ENCODE results near the gene SAG.
"Not testable (repeated sequence)": the region's sequence is repeated elsewhere in the genome, so short reads cannot be mapped to it uniquely, and the experiment has no call there.

SAG gene

DNA sequence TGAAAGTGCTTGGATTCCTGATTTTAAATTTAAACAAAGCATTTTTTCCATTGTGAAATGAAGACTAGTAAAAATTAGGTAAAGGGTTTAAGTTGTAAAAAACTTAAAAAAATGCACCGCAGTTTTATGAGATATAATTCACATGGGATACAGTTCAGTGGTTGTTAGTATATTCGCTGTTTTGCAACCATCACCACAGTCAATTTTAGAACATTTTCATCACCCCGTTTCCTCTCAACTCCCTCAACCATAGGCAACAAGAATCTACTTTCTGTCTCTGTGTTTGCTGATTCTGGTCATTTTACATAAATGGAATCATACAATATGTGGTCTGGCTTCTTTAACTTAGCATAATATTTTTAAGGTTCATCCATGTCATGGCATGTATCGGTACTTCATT lies 50.7 kb downstream of the SAG start:
- DNase-seq, result no peak

DNA sequence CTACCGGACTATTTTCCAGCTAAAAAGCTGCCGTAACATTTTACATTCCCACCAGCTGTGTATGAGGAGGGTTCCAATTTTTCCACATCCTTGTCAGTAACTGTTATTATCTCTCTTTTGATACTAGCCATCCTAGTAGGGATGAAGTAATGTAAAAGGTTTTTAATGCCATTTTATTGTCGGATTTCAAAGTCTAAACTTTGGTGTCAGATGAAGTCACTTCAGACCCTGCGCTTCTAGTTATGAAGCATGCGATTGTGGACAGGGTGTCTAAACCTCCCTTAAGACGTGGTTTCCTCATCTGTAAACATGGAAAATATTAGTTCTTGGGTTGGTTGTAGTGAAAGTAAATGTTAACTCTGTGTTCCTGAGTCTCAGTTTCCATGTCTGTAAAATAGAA lies 51.3 kb downstream of the SAG start:
- DNase-seq, result no peak

DNA sequence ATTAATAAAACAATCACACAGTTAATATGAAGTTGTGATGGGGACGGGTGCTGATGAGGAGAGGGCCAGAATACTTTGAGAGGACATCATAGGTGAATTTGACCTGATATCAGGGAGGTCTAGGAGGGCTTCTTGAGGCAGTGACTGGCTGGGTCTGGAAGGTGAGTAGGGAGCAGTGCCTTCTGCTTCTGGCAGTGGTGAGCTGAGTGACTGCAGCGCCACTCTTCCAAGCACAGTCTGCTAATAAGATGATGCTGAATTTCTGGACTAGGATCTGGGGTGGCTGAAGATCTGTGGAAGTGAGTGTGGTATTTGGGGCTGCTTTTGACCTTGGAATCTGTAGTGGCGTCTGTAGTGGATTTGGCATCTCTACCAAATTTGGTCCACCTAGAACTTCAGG lies 52.2 kb downstream of the SAG start:
- DNase-seq, result no peak

DNA sequence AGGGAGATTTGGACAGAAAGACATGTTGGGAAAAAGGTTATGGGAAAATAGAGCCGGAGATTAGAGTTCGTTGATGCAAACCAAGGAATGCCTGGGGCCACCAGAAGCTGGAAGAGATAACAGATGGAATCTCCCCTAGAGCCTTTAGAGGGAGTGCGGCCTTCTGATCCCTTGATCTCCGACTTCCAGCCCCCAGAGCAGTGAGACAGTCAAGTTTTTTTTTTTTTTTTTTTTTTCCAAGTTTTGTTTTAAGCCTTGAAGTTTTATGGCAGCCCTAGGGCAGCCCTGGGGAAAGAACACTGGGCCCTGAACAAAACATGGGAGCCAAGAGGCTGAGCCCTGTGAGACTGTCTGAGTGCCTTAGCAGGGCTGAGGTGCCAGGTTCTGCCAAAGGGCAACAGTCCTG lies 53.2 kb downstream of the SAG start:
- no peak for DNase-seq

DNA sequence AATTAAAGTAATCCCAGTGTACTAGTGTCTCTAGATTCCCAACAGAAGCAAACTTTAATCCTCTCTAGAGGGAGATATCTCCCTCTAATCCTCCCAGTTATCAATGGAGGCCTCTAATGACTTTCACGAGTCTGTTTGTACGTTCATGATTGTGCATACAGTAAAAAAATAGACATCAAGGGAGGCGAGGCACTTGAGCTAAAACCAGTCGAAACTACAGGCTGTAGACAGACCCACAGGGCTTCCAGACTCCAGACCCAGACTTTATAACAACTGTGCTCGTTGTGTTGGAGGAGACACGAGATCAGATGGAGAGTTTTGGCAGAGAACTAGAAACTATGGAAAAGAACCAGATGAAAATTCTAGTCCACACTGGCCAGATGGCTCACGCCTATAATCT lies 53.7 kb downstream of the SAG start:
- no peak for DNase-seq

DNA sequence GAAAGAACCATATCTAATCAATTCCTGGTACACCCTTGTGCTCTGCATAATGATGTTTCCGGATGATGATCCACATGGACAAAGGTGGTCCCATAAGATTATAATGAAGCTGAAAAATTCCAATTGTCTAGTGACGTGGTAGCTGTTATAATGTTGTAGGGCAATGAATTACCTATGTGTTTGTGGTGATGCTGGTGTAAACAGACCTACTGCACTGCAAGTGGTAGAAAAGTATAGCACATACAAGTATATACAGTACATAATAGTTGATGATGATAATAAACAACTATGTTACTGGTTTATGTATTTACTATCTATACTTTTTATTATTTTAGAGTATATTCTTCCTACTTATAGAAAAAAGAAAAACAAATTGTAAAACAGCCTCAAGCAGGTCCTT lies 55.1 kb downstream of the SAG start:
- no peak for DNase-seq

DNA sequence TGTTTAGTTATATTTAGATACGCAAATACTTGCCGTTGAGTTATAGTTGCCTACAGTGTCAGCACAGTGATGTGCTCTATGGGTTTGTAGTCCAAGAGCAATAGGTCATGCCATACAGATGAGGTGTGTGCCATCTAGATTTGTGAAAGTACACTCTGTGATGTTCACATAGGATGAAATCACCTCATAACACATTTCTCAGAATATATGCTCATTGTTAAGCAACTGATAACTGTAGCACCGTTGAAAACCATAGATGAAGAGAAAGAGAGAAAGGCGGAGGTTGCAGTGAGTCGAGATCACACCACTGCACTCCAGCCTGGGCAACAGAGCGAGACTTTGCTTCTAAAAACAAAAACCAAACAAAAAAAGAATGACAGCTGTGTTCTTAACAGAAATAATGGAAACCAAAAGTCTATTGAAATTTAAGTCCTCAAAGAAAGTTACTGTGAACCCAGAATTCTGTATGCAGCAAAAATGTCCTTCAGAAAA lies 56.2 kb downstream of the SAG start:
- DNase-seq, result no peak

DNA sequence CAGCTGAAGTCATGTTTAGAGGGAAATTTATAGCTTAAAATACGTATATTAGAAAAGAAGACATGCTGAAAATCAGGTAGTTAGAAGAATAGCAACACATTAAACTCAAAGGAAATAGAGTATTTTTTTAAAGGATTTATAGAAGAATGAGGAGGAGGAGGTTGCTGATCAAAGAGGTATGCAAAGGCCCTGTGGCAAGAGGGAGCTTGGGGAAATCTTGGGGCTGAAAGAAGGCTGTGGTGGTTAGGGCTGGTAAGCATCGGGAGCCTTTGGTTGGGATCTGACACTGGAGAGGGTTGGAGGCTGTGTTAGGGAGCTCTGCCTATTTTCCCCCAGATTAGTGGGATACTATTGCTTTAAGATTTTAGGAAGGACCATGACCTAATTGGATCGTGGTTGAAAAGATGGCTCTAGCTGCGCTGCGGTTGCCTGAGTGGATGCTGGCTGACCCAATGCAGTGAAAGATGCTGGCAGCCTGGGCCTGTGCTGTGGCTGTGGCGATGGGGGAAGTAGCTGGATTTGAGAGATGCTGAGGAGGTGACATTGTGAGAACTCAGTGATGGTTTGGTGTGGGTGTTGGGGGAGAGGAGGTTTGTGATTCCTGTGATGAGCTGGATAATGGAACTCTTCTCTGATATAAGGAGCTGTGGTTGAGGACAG lies 58.4 kb downstream of the SAG start:
- no peak for DNase-seq

DNA sequence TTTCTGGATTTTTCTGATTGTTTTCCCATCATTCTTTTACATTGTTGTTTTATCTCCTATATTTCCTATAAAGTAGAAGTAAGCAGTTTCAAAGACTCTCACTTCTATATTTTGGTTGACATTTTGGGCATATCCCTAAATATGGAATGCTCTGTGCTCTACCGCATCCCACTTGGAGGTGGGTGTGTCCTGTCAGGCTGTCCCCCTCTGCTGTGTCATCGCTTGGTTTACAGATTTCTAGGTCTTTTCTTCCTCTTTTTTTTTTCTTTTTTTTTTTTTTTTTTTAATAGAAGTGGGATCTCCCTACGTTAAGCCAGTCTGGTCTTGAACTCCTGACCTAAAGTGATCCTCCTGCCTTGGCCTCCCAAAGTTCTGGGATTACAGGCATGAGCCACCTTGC lies 60.0 kb downstream of the SAG start:
- DNase-seq, result no peak

DNA sequence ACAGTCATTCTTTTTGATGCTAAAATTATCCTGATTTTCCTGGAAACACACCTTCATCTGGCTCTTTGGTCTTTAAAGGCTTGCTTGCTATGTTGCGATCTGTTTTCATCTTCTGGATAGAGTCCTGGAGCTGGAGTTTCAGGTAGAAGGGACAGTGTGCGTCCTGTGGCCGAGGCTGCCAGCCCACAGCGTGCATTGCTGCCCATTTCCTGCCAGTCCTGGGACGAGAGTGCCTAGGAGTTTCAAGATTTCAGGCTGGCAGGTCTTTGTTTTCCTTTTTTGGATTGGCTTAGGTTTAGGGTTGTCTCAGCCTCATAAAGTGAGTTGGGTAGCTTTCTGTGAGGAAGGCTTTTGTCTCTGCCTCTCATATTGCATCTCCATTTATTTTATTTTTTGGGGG lies 61.1 kb downstream of the SAG start:
- no peak for DNase-seq

DNA sequence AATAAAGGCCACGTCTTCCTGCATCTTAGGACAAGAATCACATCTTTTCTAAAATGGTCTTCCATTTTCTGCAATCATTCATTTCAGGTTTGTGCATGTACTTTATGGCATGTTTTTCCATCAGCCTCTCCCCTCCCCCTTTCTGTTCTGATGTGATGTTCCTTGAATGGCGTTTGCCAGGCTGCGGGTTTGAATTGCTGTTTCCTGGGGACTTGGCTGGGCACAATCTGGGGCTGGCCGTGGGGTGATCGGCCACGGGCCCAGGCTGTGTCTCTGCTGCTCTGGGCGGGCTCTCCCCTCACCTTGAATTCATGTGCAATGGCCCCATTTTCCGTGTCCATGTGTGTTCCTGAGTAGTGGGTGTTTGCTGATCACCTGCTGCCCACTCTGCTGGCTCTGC lies 61.8 kb downstream of the SAG start:
- DNase-seq, result no peak

DNA sequence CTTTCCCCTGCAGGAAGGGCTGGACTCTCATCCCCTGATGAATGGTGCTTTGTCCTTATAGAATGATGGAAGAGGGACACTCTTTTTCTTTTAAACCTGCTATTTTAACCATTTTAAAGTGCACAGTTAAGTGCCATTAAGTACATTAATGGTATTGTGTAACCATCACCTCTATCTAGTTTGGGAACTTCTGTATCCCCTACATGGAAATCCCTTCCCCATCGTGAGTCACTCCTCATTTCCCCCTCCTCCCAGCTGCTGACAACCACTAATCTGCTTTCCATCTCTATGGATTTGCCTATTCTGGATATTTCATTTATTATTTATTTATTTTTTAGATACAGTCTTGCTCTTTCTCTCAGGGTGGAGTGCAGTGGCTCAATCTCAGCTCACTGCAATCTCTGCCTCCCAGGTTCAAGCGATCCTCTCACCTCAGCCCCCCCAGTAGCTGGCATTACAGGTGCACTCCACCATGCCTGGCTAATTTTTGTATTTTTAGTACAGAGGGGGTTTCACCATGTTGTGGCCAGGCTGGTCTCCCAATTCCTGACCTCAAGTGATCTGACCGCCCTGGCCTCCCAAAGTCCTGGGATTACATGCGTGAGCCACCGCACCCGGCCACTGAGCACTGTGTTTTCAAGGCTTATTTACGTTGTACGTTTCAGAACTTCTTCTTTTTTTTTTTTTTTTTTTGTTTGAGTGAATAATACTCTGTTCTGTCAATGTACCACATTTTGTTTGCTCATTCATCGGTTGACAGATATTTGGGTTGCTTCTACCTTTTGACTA lies 62.5 kb downstream of the SAG start:
- no peak for DNase-seq

DNA sequence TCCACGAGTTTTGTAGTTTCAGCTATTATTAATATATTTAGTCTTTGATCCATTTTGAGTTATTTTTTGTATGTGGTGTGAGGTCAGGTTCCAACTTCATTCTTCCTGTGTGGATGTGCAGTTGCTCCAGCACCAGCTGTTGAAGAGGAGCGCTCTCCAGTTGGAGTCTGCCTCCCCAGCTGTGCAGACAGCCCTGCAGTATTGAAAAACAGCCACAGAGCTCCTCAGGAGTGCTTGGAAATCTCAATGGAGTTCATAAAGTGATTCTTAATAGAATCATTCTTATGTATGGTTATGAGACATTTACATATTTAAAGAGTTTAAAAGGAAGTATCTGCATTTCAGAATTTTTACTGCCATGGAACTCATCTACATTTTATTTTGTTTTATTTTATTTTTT lies 64.0 kb downstream of the SAG start:
- DNase-seq, result no peak

DNA sequence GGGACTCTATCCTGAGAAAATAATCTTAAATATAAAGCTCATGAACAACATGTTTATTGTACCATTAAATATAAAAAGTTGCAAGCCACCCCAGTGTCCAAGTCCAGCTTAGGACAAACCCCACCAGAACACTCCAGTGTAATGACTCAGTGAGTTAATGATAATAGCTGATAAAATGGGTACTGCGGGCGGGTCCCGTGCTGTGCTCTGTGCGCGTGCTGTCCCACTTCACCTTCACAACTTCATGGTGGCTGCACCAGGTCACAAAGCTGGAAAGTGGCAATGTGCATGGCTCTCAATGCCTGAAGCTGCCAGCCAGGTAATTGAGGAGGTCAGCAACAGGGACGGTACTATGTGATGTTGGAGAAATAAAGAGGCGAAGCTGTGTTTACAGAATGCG lies 65.2 kb downstream of the SAG start:
- no peak for DNase-seq

DNA sequence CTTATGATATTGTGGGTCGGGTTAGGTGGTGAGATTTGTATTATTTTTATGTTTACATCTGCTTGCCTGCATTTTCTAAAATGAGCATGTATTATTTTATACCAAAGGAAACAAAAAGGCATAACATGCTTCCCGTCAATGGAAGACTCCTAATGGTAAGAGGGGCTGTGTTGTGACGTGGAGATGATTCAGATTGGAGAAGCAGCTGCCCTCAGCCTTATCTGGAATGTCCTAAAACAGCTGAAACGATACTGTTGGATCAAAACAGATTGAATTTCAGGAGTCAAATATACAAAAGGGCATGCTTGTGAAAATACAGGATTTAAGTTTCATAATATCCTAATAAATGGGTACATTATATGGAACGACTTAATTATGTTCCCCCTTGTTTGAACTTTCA lies 65.7 kb downstream of the SAG start:
- DNase-seq, result no peak

DNA sequence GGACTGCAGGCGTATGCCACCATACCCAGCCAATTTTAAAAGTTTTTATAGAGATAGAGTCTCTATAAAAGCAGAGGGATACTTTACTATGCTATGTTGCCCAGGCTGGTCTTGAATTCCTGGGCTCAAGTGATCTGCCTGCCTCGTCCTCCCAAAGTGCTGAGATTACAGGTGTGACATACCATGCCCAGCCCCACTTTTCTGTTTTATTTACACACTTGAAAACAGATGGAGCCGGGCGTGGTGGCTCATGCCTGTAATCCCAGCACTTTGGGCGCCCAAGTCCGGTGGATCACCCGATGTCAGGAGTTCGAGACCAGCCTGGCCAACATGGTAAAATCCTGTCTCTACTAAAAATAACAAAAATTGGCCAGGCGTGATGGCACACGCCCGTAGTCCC lies 67.2 kb downstream of the SAG start:
- not testable (repeated sequence) for DNase-seq

DNA sequence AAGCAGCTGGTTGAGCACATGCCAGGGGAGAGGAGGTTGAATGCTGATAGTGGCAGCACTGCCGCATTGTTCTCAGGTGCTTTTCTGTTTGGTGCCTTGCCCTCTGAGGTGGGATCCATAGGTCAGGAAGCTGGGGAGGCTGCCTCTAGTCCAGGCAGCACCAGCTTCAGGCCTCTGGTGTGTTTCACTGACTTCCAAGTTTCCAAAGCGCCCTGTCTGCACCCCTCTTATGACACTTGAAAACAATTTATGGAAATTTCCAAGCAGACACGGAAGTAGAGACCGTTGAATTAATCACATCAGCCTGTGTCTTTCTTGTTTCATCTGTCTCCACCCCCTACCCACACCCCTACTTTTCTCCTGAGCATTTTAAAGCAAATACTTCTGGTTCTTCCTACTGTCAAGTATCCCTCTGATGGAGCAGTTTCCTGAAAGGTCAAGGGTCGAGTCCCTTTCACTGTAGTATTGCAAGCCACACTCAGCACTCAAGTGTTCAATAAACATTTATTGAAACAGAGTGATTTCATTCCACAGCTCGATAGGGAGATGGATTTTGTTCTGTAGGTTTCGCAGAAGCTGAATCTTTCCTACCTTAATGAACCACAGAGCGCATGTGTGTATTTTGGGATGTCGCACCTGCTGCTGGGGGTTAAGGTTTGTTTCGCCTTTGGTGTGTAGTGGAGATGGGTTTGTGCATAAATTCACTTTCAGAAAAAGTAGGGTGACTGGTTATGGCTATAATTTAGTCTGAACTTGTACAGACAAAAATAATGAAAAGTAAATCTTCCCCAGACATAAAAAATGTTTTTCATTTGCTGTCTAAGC lies 68.1 kb downstream of the SAG start:
- no peak for DNase-seq

DNA sequence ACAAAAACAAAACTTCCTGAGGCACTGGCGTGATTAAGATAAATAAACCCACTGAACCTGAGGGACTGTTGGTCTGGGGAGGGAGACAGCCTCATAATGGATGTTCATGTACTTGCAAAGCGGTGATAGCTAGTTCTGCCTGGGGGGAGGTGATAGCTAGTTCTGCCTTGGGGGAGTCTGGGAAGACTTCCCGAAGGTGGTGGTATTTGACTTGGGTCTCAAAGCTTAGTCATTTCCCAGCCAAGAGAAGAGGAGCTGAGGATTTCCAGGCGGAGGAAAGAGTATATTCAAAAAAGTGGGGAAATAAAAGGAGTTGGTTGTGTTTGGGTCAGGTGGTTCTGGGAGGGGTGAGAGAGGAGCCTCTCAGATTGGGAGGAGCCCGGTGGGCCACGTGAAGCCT lies 71.4 kb downstream of the SAG start:
- DNase-seq, result no peak

DNA sequence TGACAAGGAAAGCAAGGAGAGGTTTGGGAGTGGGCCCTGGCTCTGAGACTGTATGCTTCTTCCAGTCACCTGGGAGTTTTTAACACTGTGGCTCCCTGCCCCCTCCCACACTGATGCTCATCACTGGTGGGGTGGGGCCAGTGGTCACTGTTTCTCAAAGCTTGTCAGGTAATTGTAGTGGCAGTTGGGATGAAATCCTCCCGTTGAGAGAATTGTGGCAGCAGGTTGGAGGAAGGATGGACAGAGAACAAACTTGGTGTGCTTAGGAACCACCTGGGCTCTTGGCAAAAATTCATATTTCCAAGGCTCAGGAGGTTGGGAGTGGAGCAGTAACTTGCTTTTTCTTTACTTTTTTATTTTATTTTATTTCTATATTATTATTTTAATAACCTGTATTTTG lies 71.8 kb downstream of the SAG start:
- DNase-seq, result no peak

DNA sequence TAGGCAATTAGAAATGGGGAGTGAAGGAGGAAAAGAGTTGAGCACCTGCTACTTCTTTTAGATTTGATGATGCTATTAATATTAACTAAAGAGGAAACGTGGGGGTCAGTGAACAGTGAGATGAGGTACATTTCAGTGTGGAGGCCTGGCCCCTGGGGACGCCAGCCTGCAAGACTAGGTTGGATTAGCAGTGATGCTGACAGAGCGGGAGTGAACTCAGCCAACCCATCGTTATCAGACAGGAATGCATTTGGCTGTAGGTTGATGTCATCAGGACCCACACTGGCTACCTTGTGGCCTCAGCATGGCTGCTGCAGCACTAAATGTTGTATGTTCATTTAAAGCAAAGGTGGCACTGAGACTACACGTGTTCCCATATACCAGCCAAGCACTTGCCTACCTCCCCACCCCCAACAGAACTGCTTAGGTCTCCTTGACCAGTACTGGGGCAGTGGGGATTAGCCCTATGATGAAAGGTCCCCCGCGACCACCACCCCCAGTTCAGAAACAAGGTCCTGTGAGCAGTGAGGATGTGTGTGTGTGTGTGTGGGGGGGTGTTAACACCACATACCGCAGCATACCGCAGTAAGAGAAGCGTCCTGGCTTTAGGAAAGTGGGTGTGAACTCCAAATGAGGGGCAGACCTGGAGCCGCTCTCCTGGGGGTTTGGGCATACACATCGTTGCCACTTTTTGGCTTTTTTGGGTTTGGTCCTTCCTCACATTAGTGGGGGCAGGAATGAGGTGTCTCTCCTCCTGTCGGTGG lies 72.7 kb downstream of the SAG start:
- no peak for DNase-seq

DNA sequence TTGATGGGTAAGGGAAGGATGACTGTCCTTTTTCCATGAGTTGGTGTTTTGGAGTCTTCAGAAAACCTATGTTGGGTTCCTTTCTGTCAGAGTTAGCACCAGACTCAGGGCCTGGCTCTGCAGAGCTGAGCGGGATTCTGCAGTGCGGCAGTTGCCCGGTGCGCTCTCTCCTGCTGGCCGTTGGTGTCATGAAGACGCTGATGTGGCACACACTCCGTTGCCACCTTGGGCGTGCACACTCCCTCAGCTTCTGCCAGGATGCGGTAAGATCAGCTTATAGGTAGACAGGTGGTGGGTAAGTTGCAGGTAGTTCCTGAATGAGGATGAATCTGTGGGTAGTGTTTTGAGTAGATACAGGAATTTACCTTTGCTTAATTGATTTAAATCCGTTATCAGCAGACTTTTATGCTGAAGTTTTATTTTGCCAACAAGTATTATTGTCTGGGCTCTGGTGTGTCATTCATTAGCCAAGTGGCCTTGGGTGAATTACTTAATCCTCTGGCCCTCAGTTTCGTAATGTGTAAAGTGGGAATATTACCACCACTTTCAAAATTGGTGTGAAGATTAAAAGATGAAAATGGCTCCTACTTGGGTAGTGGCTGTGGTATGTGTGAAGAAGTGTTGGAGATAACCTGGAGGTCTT lies 73.5 kb downstream of the SAG start:
- no peak for DNase-seq

DNA sequence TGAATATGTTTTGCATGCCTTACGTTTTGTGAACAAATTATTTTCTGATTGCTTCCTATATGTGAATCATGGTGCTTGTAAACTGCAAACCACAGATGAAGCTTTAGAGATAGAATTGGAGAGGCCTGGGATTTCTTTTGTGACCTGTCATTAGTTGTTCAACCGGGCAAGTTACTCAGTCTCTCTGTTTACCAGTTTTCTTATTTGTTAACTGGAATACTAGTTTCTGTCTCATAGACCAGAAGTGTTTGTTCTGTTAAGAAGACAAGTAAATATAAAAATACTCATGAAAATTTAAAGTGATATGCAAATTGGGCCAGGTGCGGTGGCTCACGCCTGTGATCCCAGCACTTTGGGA lies 74.0 kb downstream of the SAG start:
- no peak for DNase-seq

DNA sequence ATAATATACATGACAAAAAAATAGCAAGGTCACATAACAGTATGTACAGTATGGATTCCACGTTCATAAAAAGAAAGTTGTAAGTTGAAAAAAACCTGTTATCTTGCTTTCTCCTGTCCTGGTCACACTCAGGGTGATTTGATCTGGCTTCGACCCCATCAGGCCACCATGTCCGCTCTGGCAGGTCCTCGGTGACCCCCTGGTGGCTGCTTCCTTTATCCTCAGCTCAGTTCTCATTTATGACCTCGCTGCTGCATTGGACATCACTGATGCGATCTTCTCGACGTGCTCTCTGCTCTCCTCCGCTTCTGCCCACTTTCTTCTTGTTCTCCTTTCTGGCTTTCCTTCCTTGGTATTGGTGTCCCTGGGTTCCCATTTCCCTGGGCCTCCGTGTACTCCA lies 76.4 kb downstream of the SAG start:
- DNase-seq, result no peak
